ENCODE measurements around the gene BST1.

The BST1 gene, protein sequence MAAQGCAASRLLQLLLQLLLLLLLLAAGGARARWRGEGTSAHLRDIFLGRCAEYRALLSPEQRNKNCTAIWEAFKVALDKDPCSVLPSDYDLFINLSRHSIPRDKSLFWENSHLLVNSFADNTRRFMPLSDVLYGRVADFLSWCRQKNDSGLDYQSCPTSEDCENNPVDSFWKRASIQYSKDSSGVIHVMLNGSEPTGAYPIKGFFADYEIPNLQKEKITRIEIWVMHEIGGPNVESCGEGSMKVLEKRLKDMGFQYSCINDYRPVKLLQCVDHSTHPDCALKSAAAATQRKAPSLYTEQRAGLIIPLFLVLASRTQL

DNA sequence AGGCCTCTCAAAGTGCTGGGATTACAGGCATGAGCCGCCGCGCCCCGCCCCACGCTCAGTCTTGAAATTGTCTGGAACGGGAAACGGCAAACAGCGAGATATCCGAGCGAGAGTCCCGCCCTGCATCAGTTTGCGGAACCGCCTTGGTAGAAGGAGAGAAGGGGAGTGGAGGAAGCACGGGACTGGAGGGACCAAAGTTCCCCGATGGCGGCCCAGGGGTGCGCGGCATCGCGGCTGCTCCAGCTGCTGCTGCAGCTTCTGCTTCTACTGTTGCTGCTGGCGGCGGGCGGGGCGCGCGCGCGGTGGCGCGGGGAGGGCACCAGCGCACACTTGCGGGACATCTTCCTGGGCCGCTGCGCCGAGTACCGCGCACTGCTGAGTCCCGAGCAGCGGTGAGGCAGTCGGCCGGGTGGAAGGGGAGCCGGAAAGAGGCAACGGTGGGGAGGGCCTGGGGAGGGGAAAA lies at the start of gene BST1:
Gene BST1, plus strand, starts transcription at position 125 of the 463 bp plus-strand sequence. Its CDS starts 80 bp downstream, at position 205.
- DNase-seq (ENCODE audit: low spot score), result peak; percentile 59

DNA sequence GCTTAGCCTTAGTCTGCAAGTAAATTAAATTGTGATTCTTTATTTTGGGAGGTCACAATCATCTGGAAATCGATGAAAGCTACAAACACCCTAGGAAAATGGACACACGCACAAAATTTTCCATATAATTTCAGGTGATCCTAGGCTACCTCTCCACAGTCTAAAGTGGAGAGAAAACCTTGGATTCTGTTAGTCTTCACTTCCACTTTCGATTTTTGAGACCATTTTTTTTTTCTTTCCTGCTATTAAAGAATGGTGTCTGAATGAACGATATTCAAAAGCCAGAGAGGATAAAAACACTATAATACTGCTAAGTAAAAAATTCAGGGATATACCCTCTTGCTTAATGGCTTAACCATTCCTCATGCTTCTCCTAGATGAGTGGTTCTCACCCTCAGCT lies 49.4 kb upstream of the BST1 start:
- no peak for DNase-seq (ENCODE audit: low spot score)

DNA sequence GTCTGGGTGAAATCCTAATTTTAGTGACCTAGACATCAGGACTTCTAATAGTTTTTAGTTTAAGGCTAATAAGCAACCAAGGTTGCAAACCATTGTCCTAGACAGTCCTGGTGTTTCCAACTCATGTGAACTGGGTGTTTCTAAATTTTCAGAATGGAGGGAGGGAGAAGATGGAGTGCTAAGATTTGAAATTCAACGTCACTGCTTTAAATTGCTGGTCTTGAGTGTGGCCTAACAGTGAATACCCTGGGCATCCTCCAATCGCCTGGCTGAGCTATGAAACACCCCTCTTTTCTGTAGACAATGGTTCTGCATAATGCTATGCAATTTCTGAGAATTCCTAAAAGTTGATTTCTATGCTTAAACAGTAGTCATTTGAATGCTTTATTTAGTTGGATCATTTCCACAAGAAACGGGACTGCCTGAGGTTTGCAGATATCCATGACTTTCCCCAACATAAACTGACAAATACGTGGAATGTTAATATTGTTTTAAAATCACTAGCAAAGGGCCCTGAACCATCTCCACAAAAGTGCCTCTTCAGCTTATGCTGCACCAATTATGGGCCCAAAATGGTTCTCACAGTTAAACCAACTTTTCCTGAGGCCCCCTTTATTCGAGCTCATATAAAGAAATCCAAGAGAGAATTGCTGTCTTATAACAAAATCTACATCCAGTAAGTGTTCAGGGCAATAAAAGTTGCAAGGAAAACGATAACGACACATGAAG lies 48.8 kb upstream of the BST1 start:
- peak; percentile 34 for DNase-seq (ENCODE audit: low spot score)

DNA sequence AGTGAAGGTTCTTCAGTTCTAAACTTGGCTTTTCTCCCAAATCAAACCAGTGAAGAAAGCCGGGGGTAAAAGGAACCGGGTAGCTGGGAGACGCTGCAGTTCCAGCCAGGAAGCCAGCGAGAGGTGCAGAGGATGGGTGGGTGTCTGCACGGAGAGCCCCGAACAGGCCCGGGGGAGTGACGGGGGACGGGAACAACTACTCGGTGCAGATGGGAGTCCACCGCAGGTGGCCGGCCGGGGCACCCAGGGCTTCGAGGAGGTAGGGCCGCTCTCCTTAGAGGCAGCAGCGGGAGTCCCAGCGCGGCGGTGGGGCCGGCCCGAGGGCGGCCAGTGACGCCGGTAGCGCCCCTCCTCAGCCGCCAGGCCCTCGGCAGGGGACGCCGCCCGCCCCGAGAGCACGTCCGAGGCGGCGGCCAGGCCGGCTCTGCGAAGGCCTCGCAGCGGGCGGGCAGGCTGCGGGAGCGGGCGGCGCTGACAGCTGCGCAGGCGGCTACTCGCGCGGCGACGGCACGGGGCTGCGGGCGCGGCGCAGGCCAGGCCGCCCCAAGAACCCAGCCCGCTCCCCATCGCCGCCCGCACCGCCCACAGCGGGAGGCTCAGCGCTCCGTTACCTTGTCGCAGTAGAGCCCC lies 48.2 kb upstream of the BST1 start:
- DNase-seq (ENCODE audit: low spot score), result no peak

DNA sequence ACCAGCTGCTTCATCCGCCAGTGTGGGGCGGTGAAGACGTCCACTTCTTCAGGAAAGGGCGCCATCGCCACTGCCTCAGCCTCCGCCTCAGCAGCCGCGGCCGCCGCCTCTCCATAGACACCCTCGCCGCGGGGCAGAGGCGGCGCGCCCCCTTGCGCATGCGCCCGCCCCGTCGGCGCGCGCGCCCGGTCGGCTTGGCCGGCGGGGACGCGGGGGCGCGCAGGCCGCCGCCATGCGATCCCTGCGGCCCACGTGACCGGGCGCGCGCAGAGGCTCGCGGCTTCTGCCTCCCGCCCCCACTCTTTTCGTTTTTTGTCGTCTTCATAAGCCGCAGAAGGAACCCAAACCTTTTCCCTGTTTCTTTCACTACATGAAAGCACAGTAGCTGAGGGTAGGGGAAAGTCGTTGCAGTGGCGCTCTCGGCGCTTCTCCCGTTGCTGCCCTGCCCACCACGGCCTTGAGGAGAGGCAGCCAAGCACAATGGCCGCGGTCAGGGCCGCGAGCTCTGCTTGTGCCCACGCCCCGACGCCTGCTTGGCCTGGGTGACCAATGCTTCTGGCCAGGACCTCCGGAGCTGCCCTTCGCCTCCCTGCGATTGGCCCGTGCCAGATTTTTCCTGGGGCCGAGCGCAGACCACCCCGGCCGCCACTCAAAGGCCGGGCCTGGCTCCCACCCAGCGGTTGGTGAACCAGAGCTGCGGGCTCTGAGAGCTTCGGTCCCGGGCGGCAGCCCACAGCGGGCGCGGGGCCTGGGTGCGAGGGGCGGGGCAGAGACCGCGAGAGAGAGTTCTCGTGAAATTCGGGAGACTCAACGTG lies 47.4 kb upstream of the BST1 start, which contains the start of gene FBXL5:
Gene FBXL5, minus strand, starts transcription at position 135 of the 815 bp plus-strand sequence. Its CDS starts 70 bp downstream, at position 65.
- peak; percentile 96 for DNase-seq (ENCODE audit: low spot score)

DNA sequence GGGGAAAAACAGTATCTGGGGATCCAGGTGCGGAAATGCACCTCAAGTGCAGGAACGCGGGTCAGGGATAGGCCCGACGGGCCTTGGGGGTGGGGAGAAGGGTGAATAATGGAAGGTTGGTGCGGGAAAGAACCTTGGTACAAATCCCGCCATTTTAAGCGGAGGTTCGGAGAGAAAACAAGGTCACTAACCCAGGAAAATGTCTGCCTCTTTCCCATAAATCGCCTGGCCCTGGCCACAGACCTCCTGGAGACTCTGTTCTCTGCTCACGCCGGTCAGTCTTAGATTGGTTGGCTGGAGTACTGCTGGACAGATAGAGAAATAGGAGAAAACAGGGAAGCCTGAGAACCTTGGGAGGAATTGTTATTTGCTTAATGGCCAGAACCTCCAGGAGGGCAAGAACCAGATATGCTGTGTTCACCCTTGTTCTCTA lies 46.8 kb upstream of the BST1 start:
- DNase-seq (ENCODE audit: low spot score), result no peak

DNA sequence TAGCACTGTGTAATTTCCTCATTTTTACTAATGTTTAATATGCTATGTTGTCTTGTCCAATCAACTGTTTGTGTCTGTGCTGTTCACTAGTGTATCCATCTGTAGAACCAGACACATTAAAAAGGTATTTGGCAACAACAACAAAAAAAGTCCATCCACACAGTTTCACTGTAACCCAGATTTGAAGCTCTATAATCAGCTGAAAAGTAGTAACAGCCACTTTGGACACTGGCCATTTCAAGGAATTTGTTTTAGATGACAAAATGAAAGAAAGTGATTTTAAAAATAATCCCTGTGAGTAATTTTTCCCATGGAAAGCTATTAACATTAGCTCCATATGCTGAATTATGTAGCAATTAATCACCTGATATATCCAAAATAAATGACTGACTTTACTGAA lies 45.5 kb upstream of the BST1 start:
- no peak for DNase-seq (ENCODE audit: low spot score)

DNA sequence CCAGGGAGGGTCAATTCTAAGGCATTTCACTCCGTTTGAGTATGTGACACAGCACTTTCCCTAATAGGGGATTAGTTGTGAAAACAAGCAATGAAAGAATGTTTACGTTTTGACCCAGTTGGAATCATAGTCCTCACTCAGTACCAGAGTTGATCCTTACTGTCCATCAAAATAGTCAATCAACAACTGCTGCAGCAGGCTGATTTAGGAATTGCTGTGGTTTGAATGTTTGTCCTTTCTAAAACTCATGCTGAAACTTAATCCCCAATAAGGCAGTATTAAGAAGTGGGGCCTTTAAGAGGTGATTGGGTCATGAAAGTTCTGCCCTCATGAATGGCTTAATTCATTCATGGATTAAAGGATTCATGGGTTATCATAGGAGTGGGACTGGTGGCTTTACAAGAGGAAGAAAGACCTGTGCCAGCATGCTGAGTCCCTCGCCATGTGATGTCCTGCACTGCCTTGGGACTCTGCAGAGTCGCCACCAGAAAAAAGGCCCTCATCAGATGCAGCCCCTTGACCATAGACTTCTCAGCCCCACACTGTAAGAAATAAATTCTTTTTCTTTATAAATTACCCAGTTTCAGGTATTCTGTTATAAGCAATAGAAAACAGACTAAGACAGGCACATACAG lies 44.6 kb upstream of the BST1 start:
- DNase-seq (ENCODE audit: low spot score), result no peak

DNA sequence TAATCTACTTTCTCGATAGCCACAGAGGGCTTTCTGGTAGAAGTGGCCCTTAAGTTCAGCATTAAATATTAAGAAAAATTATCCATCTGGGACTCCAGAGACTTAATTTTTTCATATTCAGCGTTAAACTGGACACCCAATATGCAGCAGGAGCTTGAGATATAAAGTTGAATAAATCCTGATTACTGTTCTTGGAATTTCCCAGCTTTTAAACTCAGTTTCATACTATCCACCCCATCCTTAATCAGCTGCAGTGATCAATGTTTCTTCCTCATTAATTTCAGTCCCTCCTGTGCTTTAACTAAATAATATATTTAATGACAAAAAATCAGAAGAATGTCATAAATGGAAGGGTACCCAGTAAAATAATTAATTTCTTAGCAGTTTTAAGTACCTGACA lies 44.1 kb upstream of the BST1 start:
- no peak for DNase-seq (ENCODE audit: low spot score)

DNA sequence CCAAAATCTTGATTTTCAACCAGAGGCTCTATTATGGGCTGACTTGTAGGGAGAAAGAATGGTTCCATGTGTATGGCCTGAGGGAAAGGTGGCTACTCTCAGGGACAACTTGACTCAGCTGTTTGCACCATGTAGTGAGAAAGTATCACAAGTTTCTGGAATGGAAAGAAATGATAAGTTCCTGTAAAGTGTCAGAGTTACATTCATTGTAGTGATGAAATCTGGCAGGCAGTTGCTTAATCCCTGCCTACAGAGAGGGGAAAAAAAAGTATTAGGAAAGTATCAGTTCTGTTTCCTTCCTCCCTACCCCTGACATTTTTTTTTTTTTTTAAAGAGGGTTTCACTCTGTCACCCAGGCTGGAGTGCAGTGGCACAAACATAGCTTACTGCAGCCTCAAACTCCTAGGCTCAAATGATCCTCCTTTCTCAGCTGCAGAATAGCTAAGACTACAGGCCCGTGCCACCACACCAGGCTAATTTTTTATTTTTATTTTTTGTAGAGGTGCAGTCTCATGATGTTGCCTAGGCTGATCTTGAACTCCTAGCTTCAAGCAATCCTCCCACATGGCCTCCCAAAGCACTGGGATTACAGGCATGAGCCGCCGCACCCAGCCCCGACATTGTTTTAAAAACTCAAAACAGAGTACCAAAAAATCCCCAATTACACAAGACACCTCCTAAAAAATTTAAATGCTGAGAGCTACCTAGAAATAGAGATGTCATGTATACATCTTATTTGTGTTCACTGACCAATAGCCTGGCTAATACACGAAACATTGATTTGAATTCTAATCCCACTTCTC lies 42.9 kb upstream of the BST1 start:
- no peak for DNase-seq (ENCODE audit: low spot score)

DNA sequence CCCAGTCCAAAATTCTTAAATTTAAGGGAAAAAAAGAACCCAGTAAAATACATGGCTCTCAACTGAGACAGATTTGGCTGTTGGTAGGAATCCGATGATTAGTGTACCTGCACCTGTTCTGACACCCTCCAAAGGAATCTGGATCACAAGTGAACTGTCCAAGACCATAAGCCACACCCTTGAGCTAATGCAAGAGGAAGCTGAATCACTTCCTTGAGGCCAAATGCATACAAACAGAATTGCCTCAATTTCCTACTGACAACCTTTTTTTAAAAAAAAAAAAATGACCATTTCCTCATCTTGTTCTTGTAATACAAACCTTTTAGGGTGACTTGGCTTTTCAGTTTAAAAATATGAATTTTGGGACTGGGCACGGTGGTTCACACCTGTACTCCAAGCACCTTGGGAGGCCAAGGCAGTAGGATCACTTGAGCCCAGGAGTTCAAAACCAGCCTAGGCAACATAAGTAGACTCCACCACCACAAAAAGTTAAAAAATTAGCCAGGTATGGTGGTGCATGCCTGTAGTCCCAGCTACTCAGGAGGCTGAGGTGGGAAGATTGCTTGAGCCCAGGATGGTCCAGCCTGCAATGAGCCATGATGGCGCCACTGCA lies 37.0 kb upstream of the BST1 start:
- DNase-seq (ENCODE audit: low spot score), result no peak

DNA sequence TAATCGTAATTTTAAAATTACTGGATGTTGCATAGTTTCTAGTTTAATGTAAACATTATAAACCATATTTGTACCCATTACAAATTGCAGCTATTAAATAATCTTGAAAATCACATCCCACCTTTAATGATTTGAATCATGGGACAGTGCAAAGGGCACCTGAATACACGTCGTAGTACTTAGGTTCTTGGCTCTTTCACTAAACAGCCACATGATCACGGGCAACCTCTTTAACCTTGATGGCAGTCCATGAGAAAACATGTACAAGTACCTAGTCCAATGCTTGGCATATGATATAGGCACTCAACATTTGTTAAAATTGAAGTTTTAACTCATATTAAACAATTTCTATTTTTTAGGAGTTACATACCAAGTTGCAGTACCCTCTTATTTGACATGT lies 35.9 kb upstream of the BST1 start:
- no peak for DNase-seq (ENCODE audit: low spot score)

DNA sequence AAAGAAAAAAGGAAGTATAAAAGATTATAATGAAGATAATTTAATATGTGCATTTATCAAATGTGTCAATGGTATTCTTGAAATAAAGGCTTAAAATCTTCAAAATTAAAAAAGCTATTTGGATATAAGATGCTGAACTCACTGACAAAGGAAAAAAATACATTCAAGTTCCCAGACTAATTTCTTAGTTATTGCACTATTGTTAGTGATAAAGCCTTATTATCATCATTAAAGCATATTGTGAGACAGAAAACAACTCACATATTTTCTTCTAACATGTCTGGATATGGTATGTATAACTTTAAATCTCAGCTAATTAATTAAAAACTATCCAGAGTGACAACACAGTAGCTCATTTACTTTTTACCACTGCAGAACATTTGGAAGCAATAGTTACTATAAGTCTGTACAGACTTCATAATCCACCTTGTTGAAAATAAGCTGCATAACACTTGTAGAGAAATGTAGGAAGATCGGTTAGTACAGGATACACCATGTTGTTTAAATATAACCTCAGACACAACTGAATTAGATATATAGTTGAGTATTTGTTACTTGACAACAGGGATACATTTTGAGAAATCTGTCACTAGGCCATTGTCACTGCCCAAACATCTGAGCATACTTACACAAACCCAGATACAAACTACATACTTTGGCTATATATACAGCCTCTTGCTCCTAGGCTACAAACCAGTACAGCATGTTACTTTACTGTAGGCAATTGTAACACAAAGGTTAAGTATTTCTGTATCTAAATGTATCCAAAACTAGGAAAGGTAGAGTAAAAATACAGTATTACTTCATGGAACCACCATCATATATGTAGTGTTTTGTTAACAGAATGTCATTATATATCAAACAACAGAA lies 34.1 kb upstream of the BST1 start:
- DNase-seq (ENCODE audit: low spot score), result no peak

DNA sequence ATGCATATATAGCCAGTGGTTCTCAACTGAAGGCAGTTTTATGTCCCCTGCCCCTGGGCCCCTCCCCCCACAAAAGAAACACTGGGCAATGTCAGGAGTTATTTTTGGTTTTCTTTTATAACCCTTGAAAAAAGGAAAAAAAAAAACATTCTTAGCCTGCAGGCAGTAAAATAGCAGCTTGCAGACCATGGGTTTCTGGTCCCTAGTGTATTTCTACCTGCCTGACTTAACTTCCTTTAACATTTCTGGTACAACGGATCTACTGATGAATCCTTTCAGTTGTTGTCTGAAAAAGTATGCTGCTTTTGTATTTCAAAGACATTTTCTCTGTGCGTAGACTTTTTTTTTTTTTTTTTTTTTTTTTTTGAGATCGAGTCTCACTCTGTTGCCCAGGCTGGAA lies 32.3 kb upstream of the BST1 start:
- no peak for DNase-seq (ENCODE audit: low spot score)

DNA sequence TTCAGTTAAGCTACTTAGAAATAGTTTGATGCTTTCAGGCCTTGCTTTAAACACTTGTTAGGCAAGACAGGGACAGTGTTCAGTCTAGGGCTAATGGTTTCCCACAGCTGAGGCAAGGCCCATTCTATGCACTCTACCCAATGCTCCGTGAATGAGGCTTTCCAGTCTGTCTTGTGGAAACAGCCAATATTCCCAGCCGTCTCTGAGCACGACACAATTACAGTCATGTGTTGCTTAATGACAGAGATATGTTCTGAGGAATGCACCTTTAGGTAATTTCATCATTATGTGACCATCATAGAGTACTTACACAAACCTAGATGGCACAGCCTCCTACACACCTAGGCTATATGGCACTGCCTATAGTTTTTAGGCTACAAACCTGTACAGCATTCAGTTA lies 30.8 kb upstream of the BST1 start:
- DNase-seq (ENCODE audit: low spot score), result no peak

DNA sequence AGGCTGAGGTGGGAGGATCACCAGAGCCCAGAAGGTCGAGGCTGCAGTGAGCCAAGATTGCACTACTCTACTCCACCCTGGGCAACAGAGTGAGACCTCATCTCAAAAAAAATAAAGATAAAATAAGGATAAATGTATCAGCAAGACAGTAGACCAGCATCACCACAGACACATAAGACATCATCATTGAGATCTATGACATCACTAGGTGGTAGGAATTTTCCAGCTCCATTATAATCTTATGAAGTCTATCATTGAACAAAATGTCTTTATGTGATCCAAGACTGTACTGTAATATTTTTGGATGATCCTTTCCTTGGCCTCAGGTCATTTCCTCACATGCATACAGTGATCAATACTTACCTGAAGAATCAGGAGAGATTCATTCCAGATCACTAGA lies 29.5 kb upstream of the BST1 start:
- DNase-seq (ENCODE audit: low spot score), result no peak

DNA sequence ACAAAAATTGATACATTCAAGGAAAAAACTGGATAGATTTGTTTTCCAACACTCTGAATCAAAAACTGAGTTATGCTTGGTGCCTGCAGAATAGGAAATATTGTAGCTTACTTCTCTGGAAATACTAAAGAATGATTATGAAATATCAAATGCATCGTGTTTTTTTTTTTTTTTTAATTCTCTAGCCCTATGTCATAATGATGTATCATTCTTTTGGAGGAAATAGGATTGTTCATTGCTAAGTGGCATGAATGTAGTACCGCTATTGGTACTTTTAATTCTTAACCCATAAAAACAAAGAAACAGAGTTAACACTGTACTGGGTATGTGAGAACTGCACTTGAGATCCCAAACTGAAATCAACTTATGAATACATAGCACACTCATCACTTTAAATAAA lies 28.8 kb upstream of the BST1 start:
- no peak for DNase-seq (ENCODE audit: low spot score)

DNA sequence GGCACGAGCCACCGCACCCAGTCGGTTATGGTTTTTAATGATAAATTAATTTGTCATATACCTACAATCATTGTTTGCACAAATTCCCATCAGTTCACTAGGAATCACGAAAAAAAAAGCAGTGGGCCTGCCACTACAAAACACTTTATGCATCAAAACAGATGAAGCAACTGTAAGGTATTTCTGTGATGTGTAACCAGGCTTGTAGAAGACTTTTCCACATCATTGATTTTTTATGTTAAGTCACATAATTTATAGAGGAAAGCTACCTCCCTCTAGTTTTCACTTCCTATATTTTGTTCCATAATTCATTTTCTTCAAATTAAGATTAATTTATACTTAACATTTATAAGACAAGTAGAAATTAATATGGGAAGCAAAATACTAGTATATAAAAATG lies 27.9 kb upstream of the BST1 start:
- DNase-seq (ENCODE audit: low spot score), result no peak

DNA sequence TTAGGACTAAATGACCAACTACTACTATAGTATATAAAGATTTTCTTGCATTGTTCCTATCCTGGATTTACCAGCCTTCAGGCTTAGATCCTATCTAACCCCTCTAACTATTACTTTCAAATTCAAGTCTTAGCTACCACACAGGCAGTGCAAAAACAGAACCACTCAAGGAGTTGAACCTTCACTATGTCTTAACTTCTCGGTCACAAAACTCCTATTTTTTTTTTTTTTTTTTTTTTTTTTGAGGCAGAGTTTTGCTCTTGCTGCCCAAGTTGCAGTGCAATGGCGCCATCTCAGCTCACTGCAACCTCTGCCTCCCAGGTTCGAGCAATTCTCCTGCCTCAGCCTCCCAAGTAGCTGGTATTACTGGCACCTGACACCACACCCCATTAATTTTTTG lies 27.5 kb upstream of the BST1 start:
- no peak for DNase-seq (ENCODE audit: low spot score)

Data from hepatic stellate cell (primary cell).